ENCODE results near the gene SNRNP40. TPM values are rescaled to one million over a fixed set of nuclear protein-coding genes. Genes with fewer than 3 reads are reported as not detected.

The SNRNP40 gene
- 16.3 and 19.5 TPM in 2 replicates for polyA plus RNA-seq

DNA sequence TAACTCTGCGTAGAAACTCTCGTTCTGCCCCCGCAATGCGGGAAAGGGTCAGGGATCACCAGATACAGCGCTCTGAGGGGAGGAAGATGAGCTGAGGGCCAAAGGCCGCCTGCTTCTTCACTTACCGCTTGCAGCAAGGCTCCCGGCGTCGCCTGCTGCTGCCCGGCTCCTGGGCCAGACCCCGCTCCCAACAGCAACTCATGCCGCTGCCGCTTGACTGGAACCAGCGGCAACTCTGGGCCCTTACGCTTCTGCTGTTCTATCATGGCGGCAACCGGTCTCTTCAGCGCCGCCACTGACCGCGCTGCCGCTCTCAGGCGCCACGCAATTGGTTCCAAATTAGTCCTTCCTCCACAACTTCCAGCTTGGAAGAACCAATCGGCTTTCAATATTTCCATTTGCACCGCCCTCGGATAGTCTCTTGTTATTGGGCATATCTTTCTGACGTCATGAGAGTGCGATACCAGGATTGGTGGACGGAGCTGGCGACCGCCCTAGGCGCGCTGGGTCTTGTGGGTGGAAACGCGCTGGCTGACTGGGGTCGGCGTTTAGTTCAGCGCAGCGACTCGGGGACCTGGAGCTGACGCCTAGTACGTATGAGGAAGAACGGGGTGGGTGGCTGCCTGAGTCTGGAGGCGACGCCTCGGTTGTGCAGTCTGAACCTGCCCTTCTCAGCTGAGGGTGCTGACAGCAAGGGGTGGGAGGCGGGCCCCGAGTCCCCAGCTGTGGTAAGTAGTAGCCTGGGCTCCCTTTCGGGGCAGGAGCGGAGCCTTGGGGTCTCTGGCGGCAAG, at the start of gene SNRNP40, which contains the start of gene ZCCHC17:
TSS of gene SNRNP40 (minus strand) at position 303 of the 791 bp plus-strand sequence. CDS start at position 266, 37 bp downstream.
TSS of gene ZCCHC17 (plus strand) at position 547 of the 791 bp plus-strand sequence. CDS start 13,067 bp downstream, outside the sequence.

DNA sequence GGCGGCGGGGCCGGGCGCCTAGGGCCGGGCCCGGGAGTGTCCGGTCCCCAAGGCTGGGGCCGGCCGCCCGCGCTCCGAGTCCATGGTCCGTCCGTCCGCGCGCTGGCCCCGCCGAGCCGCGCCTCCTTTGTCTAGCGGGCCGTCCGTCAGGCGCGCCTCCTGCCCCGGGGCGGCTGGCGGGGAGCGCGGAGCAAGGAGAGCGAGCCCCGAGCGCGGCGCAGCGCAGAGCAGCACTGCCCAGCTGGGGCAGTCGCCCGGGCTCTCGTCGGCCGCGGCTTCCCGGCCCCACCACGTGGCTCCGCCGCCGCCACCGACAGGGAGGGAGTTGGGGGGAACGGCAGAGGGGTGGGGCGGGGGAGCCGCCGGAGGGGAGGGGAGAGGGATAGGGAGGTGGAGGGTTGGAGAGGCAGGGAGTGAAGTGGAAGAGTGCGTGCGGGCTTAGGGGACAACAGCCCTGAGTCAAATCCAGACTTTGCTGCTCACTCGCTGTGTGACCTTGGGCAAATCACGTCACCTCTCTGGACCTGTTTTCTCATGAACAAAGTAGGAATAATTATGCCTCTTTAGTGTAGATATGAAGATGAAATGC, 56.8 kb downstream of the SNRNP40 start, which contains the start of gene NKAIN1:
TSS of gene NKAIN1 (minus strand) at position 235 of the 589 bp plus-strand sequence. CDS start 340 bp downstream, outside the sequence.

Other genes starting within 250 kb of the SNRNP40 start
- gene PUM1, start 231.1 kb downstream of the SNRNP40 start, polyA plus RNA-seq = 33.9 and 56.3 TPM in 2 replicates
- gene NKAIN1, start 56.9 kb downstream of the SNRNP40 start, polyA plus RNA-seq = 1.3 and 2.3 TPM in 2 replicates
- gene ZCCHC17, start 244 bp upstream of the SNRNP40 start, polyA plus RNA-seq = 142 and 177 TPM in 2 replicates
- gene FABP3, start 76.3 kb upstream of the SNRNP40 start, polyA plus RNA-seq = 242 and 583 TPM in 2 replicates
- 0.24 and 1.2 TPM in 2 replicates for gene SERINC2, start 116.4 kb upstream of the SNRNP40 start, polyA plus RNA-seq

Data from Purkinje cell (primary cell).